DOHH2 (cell line): ENCODE results near the gene MICAL3.

Source experiments
- H3F3A ChIP-seq: fragments of 200-600 bp; sonication (generic), shearing (Covaris generic); 2 replicates; pipeline ENCODE4 v1.6.0; 2016; ENCODE audit warnings: antibody characterized with exemption, mild to moderate bottlenecking; ENCODE audit not compliant: control insufficient read depth, insufficient read depth
- H3K27ac ChIP-seq: fragments of 200-600 bp; sonication (generic); 2 replicates; pipeline ENCODE4 v1.5.1; 2014; ENCODE audit warnings: low read depth, mild to moderate bottlenecking, low read length, moderate library complexity
- H3K27me3 ChIP-seq: fragments of 200-600 bp; sonication (generic); 2 replicates; pipeline ENCODE4 v1.6.1; 2014; ENCODE audit warnings: mild to moderate bottlenecking, low read length, mixed read lengths; ENCODE audit not compliant: control insufficient read depth
- H3K36me3 ChIP-seq: fragments of 200-600 bp; sonication (generic); 2 replicates; pipeline ENCODE4 v1.6.1; 2014; ENCODE audit warnings: mild to moderate bottlenecking, low read length, moderate library complexity, mixed read lengths; ENCODE audit not compliant: control insufficient read depth
- H3K4me1 ChIP-seq: fragments of 200-600 bp; sonication (generic); 2 replicates; pipeline ENCODE4 v1.6.1; 2014; ENCODE audit warnings: mild to moderate bottlenecking, low read length, mixed read lengths; ENCODE audit not compliant: control insufficient read depth
- H3K4me2 ChIP-seq: fragments of 200-600 bp; sonication (generic); 2 replicates; pipeline ENCODE4 v1.6.0; 2014; ENCODE audit warnings: mild to moderate bottlenecking, low read length, moderate library complexity
- H3K4me3 ChIP-seq: fragments of 200-600 bp; sonication (generic); 2 replicates; pipeline ENCODE4 v1.5.1; 2014; ENCODE audit warnings: mild to moderate bottlenecking, low read length, mixed read lengths
- H3K79me2 ChIP-seq: fragments of 200-600 bp; sonication (generic); 2 replicates; pipeline ENCODE4 v1.6.1; 2014; ENCODE audit warnings: mild to moderate bottlenecking, low read length, mixed read lengths; ENCODE audit not compliant: control insufficient read depth
- H3K9me2 ChIP-seq: fragments of 200-600 bp; sonication (generic); replicated peaks from 2 replicates; pipeline ENCODE4 v1.6.1; 2014; ENCODE audit warnings: mild to moderate bottlenecking, low read length, mixed read lengths; ENCODE audit not compliant: control insufficient read depth
- H3K9me3 ChIP-seq: fragments of 200-600 bp; sonication (generic); 2 replicates; pipeline ENCODE4 v1.6.1; 2014; ENCODE audit warnings: antibody characterized with exemption, low read length, mixed read lengths; ENCODE audit not compliant: control insufficient read depth, insufficient read depth
- H4K20me1 ChIP-seq: fragments of 200-600 bp; sonication (generic); 2 replicates; pipeline ENCODE4 v1.6.0; 2014; ENCODE audit warnings: low read depth, mild to moderate bottlenecking, antibody characterized with exemption, low read length, moderate library complexity; ENCODE audit not compliant: control insufficient read depth, insufficient read depth
- CTCF ChIP-seq: fragments of 200-600 bp; sonication (generic); IDR thresholded peaks from one replicate; pipeline ENCODE4 v1.5.1; 2014; ENCODE audit warnings: antibody characterized with exemption, mild to moderate bottlenecking, low read depth, low read length; ENCODE audit not compliant: poor library complexity, severe bottlenecking
- EZH2phosphoT487 ChIP-seq: fragments of 200-600 bp; sonication (generic); IDR thresholded peaks from 2 replicates; pipeline ENCODE4 v1.6.1; 2017; ENCODE audit warnings: borderline replicate concordance, mild to moderate bottlenecking, antibody characterized with exemption, low read length, moderate library complexity, mixed read lengths

MICAL3 gene

GRCh38 chr22:17962168-17962567 is 62.2 kb downstream of the MICAL3 start:
- TF ChIP-seq EZH2phosphoT487 (no peak), CTCF (no peak)
- H3K79me2 ChIP-seq: peaks cover 93% of the 10 kb centered on the region
- H3K27ac ChIP-seq: no peak overlapping the region
- H3K4me3 ChIP-seq: no peak overlapping the region
- H3F3A ChIP-seq: 0 out of 2 replicates have a peak, but pooled peaks cover 2% of the 10 kb centered on the region
- peaks cover 40% of the 10 kb centered on the region for H3K4me1 ChIP-seq
- H3K9me3 ChIP-seq: no peaks in the 10 kb centered on the region
- H3K4me2 ChIP-seq: no peak overlapping the region
- peaks cover 48% of the 10 kb centered on the region for H4K20me1 ChIP-seq
- peaks cover 10% of the 10 kb centered on the region; the same call in 1 of the 2 replicates for H3K36me3 ChIP-seq
- no peaks in the 10 kb centered on the region for H3K9me2 ChIP-seq
- H3K27me3 ChIP-seq: no peaks in the 10 kb centered on the region

GRCh38 chr22:17961446-17961729 is 63.0 kb downstream of the MICAL3 start:
- Histone ChIP-seq H4K20me1 (peaks cover 45% of the 10 kb centered on the region), H3K36me3 (peaks cover 10% of the 10 kb centered on the region; the same call in 1 of the 2 replicates), H3K9me3 (no peaks in the 10 kb centered on the region), H3K4me3 (no peak overlapping the region), H3K4me2 (no peak overlapping the region), H3K27ac (no peak overlapping the region), H3K79me2 (peaks cover 93% of the 10 kb centered on the region), H3K4me1 (peaks cover 40% of the 10 kb centered on the region), H3F3A (0 out of 2 replicates have a peak, but pooled peaks cover 2% of the 10 kb centered on the region), H3K9me2 (no peaks in the 10 kb centered on the region), H3K27me3 (no peaks in the 10 kb centered on the region)
- no peak for TF ChIP-seq EZH2phosphoT487
- no peak for TF ChIP-seq CTCF

- Histone ChIP-seq H3K79me2 (peaks cover 93% of the 10 kb centered on the region), H3F3A (0 out of 2 replicates have a peak, but pooled peaks cover 2% of the 10 kb centered on the region), H3K27me3 (no peaks in the 10 kb centered on the region), H3K9me3 (no peaks in the 10 kb centered on the region), H3K36me3 (peaks cover 10% of the 10 kb centered on the region; the same call in 1 of the 2 replicates), H3K4me2 (no peak overlapping the region), H4K20me1 (peaks cover 40% of the 10 kb centered on the region), H3K27ac (no peak overlapping the region), H3K4me1 (peaks cover 35% of the 10 kb centered on the region), H3K9me2 (no peaks in the 10 kb centered on the region), H3K4me3 (no peak overlapping the region)
- TF ChIP-seq EZH2phosphoT487 (no peak), CTCF (no peak)
Measured at GRCh38 chr22:17960695-17961445, 63.5 kb downstream of the MICAL3 start.
